IgD-negative memory B cell (primary cell): Measurements from ENCODE around the gene DNAI1. TPM values are rescaled to one million over a fixed set of nuclear protein-coding genes. Genes with fewer than 3 reads are reported as not detected.

Source experiments
- H3K27ac Mint-ChIP-seq, 3 donors: one replicate each; pipeline ENCODE4 v1.8.0; 2020 to 2022; ENCODE audit warnings: mild to moderate bottlenecking in 3 of 3, mixed read lengths in 3 of 3, moderate library complexity in 1 of 3
- H3K27me3 Mint-ChIP-seq: one replicate; pipeline ENCODE4 v1.8.0; 2021; ENCODE audit warnings: mixed read lengths
- H3K36me3 Mint-ChIP-seq: one replicate; pipeline ENCODE4 v1.8.0; 2020; ENCODE audit warnings: mild to moderate bottlenecking, mixed read lengths
- H3K4me1 Mint-ChIP-seq, 3 donors: one replicate each; pipeline ENCODE4 v1.8.0; 2020 to 2022; ENCODE audit warnings: mixed read lengths in 3 of 3, mild to moderate bottlenecking in 1 of 3
- H3K4me3 Mint-ChIP-seq, 4 donors: one replicate each; pipeline ENCODE4 v1.8.0; 2020 to 2022; ENCODE audit warnings: mild to moderate bottlenecking in 4 of 4, mixed read lengths in 4 of 4, moderate library complexity in 3 of 4
- H3K9me3 Mint-ChIP-seq, 3 donors: one replicate each; pipeline ENCODE4 v1.8.0; 2020 to 2021; ENCODE audit warnings: mixed read lengths in 3 of 3, mild to moderate bottlenecking in 1 of 3
- polyA plus RNA-seq: library from polyadenylated mRNA; unstranded; fragments of 300-500 nt; fragmentation: Illumina TruSeq; gene quantifications from one replicate; pipeline ENCODE4 v1.2.3, GENCODE V29; 2021

The DNAI1 gene
- polyA plus RNA-seq, 1 donor from 2014 or later, result not detected

DNA sequence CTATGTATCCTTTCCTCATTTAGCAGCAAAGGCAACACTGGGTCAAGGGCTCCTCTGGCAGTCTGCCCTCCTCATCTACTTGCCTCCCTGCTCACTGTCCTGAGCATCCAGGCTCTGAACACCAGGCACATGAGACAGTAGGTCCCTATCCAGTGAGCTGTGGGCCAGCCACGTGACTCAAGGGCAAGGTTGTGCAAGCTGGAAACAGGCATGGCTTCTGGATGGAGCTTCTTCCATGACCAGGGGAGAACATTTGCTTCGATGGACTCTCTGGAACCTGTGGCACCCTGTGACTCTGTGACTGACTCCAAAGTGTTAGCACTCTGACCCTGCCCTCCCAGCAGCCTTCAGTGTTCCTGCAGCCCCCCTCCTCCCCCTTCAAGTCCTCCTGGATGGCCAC, 33.0 kb downstream of the DNAI1 start:
- Mint-ChIP-seq H3K9me3 (no peaks in the 10 kb centered on the region), H3K4me1 (no peaks in the 10 kb centered on the region), H3K27me3 (peaks cover 39% of the 10 kb centered on the region), H3K36me3 (no peaks in the 10 kb centered on the region), H3K27ac (no peak overlapping the region), H3K4me3 (no peak overlapping the region)

DNA sequence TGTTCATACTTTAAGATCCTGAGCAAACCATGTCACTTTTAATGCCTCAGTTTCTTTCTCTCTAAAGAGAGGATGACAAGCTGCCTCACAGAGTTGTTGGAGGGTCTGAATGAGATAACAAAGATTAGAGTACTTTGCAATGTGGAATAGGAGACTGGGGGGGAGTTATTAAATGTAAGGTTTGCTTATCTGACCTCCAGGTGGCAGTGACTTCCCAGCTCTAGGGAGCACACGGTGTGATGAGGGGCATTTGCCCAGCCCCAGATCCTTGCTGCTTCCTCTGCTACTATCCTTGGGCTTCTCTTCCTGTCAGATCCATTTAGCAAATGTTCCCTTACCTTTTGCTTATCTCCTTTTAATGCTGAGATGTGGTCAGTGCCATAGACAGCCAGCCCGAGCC, 33.4 kb downstream of the DNAI1 start:
- H3K4me1 Mint-ChIP-seq, result no peaks in the 10 kb centered on the region
- H3K4me3 Mint-ChIP-seq, result no peak overlapping the region
- H3K36me3 Mint-ChIP-seq, result no peaks in the 10 kb centered on the region
- H3K9me3 Mint-ChIP-seq, result no peaks in the 10 kb centered on the region
- peaks cover 39% of the 10 kb centered on the region for H3K27me3 Mint-ChIP-seq
- H3K27ac Mint-ChIP-seq, result no peak overlapping the region

DNA sequence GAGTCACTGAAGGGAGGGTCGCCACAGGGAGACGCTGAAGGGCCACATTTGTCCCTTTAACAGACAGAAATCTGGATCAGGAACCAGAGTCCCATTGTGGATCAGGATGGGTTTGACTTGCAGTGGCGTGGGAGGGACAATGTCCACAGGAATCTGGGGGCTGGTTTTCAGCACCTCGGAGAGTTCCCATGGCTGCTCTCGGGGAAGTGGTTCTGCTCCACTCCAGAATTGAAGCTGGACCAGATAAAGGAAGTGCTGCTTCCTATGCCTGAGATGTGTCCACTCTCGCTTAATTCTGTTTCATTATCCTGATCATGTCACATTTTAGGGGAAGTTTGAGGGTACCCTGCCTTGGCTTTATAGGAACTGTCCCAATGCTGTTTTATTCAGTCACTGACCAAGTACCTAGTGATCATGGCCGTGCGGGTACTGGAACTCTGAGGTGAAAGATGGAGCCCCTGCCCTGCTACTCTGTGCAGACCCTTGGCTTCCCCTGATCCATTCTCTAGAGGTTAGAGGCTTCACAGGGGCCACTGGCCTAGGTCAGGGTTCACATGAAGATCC, 35.4 kb downstream of the DNAI1 start:
- Mint-ChIP-seq H3K36me3 (no peaks in the 10 kb centered on the region), H3K4me1 (no peaks in the 10 kb centered on the region), H3K9me3 (no peaks in the 10 kb centered on the region), H3K27me3 (peaks cover 25% of the 10 kb centered on the region), H3K4me3 (no peak overlapping the region), H3K27ac (no peak overlapping the region)

DNA sequence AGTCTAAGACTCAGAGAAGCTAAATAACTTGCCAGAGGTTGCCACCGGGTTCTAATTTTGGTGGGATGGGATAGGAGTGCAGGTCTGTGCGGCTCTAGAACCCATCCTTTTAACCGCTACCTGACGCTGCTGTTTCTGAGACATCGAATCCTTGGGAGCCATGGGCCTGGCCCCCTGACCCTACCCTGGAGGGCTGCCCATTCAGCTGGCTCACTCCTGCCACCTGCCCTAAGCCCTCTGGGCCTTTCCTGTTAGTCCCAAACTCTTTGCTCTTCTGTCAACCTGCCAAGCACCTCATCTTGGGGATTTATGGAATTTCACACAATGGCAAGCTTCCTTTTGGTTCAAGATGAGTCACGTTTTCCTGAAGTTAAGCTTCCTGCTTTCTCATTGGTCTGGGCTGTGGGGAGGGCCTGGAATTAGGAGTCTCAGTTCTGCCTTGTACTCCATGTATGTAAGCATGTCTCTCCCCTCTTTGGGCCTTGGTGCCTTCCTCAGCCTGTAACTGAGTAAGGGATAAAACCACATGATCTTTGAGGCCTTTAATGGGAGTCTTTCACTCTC, 37.6 kb downstream of the DNAI1 start:
- H3K9me3 Mint-ChIP-seq, result no peaks in the 10 kb centered on the region
- no peak overlapping the region for H3K4me3 Mint-ChIP-seq

DNA sequence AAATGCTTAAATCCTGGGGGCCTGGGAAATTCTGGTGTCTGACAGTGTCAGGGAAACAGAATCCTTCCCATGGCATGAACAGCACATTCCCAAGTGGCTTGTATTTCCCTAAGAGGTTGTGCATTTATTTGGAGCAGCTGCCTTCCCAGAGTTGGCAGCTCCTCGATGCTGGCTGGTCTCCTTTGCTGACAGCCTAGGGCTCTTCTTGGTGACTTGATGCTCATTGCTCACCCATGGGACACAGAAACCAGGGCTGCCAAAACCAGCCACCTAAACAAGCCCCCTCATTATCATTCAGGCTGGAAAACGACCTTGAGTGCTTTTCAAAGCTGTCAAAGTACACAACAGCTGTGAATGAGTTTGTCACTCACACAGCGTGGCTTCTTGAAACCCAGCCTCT, 39.9 kb downstream of the DNAI1 start:
- peaks cover 0 to 2% (median 0%) of the 10 kb centered on the region in 3 donors for H3K4me1 Mint-ChIP-seq
- H3K36me3 Mint-ChIP-seq, result no peaks in the 10 kb centered on the region
- H3K9me3 Mint-ChIP-seq, result no peaks in the 10 kb centered on the region
- no peak overlapping the region for H3K4me3 Mint-ChIP-seq
- peaks cover 9% of the 10 kb centered on the region for H3K27me3 Mint-ChIP-seq
- no peak overlapping the region for H3K27ac Mint-ChIP-seq

More for the DNA sequence above, 37.6 kb downstream of the DNAI1 start:
- Mint-ChIP-seq H3K27me3 (peaks cover 13% of the 10 kb centered on the region), H3K27ac (peak overlapping the region in 1 of 3 donors; percentile 60), H3K4me1 (peaks cover 0 to 2% (median 0%) of the 10 kb centered on the region in 3 donors), H3K36me3 (no peaks in the 10 kb centered on the region)

DNA sequence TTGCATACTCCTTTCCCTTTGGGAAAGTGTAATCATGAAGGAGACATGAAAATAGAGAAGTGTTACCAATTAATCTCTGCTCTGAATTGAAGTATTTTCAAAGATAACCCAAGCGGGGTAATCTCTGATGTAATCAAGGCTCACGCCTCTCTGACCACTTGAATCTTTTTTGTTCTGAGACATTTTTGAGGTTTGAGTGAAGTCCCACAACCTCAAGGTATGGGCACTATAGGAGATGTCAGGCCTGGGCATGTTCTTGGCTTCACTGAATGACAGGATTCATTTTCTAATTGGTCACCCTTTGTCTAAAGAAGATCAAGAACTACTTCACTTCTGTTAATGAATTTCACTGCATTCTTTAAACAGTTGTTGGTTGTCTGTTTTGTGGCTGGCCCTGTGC, 40.5 kb downstream of the DNAI1 start:
- peaks cover 0 to 2% (median 0%) of the 10 kb centered on the region in 3 donors for H3K4me1 Mint-ChIP-seq
- H3K9me3 Mint-ChIP-seq, result no peaks in the 10 kb centered on the region
- H3K4me3 Mint-ChIP-seq, result no peak overlapping the region
- H3K27me3 Mint-ChIP-seq, result peaks cover 4% of the 10 kb centered on the region
- H3K27ac Mint-ChIP-seq, result no peak overlapping the region
- no peaks in the 10 kb centered on the region for H3K36me3 Mint-ChIP-seq

DNA sequence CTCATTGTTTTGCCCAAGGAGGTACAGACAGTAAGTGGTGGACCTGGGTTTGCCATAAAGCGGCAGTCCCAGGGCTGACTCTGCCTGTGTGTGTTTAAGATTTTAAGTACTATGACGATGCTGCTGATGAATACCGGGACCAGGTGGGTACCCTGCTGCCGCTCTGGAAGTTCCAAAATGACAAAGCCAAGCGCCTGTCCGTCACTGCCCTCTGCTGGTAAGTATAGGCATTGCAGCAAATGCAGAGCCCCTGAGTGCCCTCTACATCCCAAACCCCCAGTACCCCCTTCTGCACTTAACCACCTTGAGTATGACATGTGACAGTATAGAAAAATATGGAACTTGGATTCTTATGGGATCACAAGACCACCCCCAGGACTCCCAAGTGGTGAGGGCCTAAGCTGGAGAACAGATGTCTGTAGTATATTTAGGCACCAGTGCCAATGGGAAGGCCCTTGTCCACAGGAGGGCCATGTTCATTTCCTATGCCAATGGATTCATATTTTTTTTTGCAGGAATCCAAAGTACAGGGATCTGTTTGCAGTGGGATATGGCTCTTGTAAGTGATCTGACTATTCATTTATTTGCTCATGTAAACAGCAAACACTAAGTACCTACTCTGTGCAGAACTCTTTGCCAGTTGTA, 42.1 kb downstream of the DNAI1 start:
- H3K4me3 Mint-ChIP-seq, result no peak overlapping the region
- H3K36me3 Mint-ChIP-seq, result peaks cover 2% of the 10 kb centered on the region
- peaks cover 0 to 2% (median 0%) of the 10 kb centered on the region in 3 donors for H3K4me1 Mint-ChIP-seq
- peaks cover 4% of the 10 kb centered on the region for H3K27me3 Mint-ChIP-seq
- no peaks in the 10 kb centered on the region for H3K9me3 Mint-ChIP-seq
- no peak overlapping the region for H3K27ac Mint-ChIP-seq

DNA sequence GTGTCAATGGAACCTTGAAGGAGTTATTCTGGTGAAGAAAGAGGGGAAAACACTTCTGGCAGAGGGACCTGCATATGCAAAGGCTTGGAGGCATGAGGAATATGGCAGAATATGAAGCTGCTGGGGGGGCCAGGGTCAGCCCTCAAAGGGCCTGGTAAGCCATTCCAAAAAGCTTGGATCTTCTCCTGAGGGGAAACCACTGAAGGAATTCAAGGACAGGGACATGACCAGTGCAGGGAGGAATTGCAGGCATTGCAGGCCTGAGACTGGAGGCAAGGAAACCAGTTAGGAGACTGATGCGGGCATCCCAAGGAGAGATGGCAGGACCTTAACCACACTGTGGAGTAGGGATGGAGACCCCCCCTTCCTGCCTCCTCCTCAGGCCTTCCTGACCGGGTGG, 42.8 kb downstream of the DNAI1 start:
- H3K9me3 Mint-ChIP-seq, result no peaks in the 10 kb centered on the region
- no peak overlapping the region for H3K4me3 Mint-ChIP-seq
- no peak overlapping the region for H3K27ac Mint-ChIP-seq
- peaks cover 0 to 2% (median 0%) of the 10 kb centered on the region in 3 donors for H3K4me1 Mint-ChIP-seq
- peaks cover 4% of the 10 kb centered on the region for H3K27me3 Mint-ChIP-seq
- peaks cover 2% of the 10 kb centered on the region for H3K36me3 Mint-ChIP-seq

DNA sequence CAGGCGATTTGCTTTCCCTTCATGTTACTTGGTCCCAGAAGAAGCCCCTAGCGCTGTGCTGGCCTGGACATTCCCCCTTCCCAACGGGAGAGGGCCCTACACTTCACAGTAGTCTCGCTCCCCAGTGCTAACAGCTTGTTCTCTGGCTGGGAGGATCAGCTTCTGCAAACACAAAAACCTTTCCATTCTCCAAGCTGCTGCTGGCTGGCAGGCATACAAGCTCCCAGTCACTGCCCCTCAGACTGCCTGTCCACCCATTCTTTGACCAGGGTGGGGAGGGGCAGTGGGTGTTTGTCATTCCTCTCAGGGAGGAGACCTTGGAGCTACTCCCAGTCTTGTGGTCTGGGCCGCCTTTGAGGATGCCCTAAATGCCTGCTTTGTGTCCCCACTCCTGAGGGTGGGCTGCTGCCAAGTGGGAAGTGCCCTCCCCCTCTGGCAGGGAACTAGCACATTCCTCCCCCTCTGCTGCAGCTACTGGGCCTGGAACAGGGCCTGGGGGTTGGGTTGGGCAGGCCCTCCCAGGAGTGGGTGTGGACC, 43.4 kb downstream of the DNAI1 start:
- Mint-ChIP-seq H3K27me3 (peaks cover 4% of the 10 kb centered on the region), H3K27ac (no peak overlapping the region), H3K9me3 (no peaks in the 10 kb centered on the region), H3K4me1 (peaks cover 0 to 2% (median 0%) of the 10 kb centered on the region in 3 donors), H3K4me3 (no peak overlapping the region), H3K36me3 (peaks cover 2% of the 10 kb centered on the region)

DNA sequence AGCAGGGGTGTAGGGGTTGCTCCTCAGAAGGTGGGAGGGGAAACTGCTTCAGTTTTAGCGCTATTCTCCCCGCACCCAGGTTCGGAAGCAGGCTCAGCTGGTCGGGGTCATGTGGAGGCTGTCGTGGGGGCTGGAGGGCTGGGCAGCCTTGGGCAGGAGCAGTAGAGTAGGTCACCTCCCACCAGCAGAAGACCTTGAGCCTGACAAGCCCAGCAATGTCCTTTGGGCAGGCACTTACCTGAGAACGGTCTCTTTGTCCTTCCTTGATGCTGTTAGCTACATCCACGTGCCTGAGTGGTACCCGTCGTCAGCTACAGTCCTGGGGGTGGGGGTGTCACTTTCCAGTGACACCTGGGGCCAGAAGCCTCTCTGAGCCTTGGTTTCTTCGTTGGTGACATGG, 43.9 kb downstream of the DNAI1 start:
- Mint-ChIP-seq H3K27ac (peak overlapping the region in 1 of 3 donors; percentile 22), H3K36me3 (peaks cover 2% of the 10 kb centered on the region), H3K4me1 (peaks cover 0 to 2% (median 0%) of the 10 kb centered on the region in 3 donors), H3K9me3 (no peaks in the 10 kb centered on the region), H3K4me3 (no peak overlapping the region), H3K27me3 (peaks cover 4% of the 10 kb centered on the region)

DNA sequence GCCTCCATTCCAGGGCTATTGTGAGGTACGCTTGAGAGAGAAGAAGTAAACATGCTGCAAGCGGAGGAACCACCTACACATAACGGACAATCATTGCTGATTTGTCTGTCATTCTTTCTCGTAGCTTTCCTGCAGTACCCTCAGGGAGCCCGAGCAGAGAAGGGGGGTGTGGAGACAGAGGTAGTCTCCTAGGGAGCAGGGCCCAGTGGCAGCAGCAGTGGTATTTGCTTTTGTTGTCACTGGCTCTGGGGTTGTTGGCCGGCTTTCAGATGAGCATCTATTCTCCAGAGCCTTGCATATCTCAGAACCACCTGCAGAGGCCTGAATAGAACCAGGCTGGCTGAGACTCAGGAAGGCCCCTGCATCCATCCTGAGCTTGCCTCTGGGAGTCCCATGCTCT, 44.3 kb downstream of the DNAI1 start:
- peak overlapping the region in 1 of 3 donors; percentile 22 for H3K27ac Mint-ChIP-seq
- peaks cover 4% of the 10 kb centered on the region for H3K27me3 Mint-ChIP-seq
- peaks cover 2% of the 10 kb centered on the region for H3K36me3 Mint-ChIP-seq
- no peaks in the 10 kb centered on the region for H3K9me3 Mint-ChIP-seq
- peaks cover 0 to 2% (median 0%) of the 10 kb centered on the region in 3 donors for H3K4me1 Mint-ChIP-seq
- H3K4me3 Mint-ChIP-seq, result no peak overlapping the region

DNA sequence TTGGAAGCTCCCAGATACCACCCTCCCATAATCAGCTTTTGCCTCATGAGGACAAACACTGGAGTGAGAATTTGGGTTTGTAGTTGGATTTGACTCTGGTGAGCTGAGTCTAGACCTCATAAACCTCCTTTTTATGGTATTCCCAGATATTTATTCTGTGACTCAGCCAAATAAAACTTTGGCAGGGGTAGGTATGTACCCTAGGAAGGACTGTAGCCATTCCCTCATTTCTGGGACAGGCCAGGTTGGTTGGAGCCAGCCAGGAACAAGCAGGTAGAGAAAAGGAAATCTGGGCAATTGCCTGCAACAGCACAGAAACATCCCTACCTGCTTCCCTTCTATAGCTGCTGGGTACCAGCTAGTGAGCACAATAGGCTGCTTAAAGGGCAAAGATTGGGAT, 44.8 kb downstream of the DNAI1 start:
- Mint-ChIP-seq H3K27ac (no peak overlapping the region), H3K27me3 (peaks cover 4% of the 10 kb centered on the region), H3K4me1 (peaks cover 0 to 2% (median 0%) of the 10 kb centered on the region in 3 donors), H3K36me3 (peaks cover 2% of the 10 kb centered on the region), H3K9me3 (no peaks in the 10 kb centered on the region), H3K4me3 (no peak overlapping the region)

DNA sequence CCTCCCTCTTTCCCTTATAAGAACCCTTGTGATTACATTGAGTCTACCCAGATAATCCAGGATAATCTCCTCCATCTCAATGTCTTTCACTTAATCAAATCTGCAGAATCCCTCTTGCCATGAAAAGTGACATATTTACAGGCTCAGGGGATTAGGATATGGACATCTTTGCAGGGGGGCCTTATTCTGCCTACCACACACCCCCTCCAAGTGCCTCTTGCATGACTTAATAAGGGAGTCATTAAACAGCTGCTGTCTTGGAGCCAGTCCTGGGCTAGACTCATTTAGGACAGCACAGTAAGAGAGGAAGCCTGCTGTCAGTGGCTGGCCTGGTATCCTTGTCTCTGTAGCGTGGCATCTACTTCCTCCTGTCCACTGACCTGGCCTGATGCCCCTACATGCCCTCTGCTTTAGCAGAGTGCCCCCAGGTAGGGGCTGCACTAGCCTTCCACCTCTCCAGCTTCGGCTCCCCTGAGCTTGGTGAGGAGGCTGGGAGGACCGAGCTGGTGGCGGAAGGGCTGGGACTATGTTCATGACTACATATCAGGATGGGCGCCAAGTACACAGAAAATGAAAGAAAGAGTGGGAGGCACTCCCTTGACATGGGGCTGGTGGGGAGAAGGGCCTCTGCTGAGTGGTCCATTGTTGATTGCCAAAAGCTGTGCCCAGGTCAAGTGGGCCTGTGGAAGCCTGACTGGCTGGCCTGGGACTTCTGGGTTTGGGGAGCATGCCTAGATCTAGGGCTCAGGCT, 46.9 kb downstream of the DNAI1 start:
- Mint-ChIP-seq H3K36me3 (peaks cover 2% of the 10 kb centered on the region), H3K27me3 (peaks cover 4% of the 10 kb centered on the region), H3K4me1 (peaks cover 0 to 1% (median 0%) of the 10 kb centered on the region in 3 donors), H3K27ac (no peak overlapping the region), H3K4me3 (no peak overlapping the region), H3K9me3 (no peaks in the 10 kb centered on the region)

DNA sequence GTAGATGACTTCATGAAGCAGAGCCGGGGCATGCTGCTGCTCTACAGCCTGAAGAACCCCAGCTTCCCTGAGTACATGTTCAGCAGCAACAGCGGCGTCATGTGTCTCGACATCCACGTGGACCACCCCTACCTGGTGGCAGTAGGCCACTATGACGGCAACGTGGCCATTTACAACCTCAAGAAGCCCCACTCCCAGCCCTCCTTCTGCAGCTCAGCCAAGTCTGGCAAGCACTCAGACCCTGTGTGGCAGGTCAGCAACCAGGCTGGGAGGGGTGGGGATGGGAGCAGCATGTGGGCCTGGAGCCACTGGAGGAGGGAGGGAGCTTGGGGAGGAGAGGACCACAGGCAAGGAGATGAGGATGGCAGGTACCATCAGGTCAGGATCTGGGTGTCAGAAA, 48.0 kb downstream of the DNAI1 start:
- Mint-ChIP-seq H3K36me3 (peaks cover 4% of the 10 kb centered on the region), H3K9me3 (no peaks in the 10 kb centered on the region), H3K27ac (no peak overlapping the region), H3K27me3 (peaks cover 7% of the 10 kb centered on the region), H3K4me3 (no peak overlapping the region), H3K4me1 (no peaks in the 10 kb centered on the region)

DNA sequence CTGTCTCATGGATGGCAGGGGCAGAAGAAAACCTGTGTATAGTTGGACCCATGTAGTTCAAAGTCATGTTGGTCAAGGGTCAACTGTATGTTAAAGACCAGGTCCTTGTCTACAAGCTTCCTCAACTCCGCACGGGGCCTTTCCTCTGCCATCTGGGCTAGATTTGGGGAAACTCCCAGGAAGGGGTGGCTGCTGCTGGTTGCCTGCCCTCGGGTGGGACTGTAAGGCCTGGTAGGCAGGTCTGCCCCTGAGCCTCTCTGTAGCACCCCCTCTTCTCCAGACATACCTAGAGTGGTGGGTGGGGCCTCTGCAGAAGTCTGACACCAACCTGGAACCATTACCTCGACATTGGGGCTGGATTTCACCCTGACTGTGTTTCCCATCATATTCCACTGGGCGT, 49.0 kb downstream of the DNAI1 start:
- H3K27ac Mint-ChIP-seq, result peak overlapping the region in 1 of 3 donors; percentile 9
- H3K4me3 Mint-ChIP-seq, result no peak overlapping the region
- peaks cover 7% of the 10 kb centered on the region for H3K27me3 Mint-ChIP-seq
- H3K36me3 Mint-ChIP-seq, result peaks cover 4% of the 10 kb centered on the region
- no peaks in the 10 kb centered on the region for H3K9me3 Mint-ChIP-seq
- no peaks in the 10 kb centered on the region for H3K4me1 Mint-ChIP-seq
